ENCODE data around the gene PRTN3.
"Not testable (repeated sequence)": the region's sequence is repeated elsewhere in the genome, so short reads cannot be mapped to it uniquely, and the experiment has no call there.

Gene PRTN3

DNA sequence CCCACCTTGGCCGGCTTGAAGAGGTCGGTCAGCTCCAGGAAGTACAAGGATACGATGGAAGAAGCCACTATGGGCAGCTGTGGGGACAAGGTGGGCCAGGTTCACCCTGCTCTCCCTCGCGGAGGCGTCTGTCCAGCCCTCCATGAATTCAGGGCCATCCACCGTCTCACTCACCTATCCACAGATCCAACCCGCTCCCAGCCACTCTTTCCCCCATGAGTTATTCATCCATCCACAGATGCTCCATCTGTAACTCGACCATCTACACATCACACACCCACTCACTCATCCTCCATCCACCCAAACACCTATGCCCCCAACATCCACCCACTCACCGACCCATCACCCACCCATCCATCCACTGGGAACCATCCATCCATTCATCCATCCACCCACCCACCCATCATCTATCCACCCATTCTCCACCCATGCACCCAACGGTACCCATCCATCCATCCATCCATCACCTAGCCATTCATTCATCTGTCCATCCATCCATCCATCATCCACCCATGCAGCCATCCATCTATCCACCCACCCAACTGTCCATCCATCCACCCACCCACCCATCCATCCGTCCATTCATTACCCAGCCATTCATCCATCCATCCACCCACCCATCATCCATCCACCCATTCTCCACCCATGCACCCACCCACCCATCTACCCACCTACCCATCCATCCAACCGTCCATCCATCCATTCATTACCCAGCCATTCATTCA lies 24.9 kb upstream of the PRTN3 start:
- DNase-seq (ENCODE audit: low read depth in 3 of 3), result no peak

DNA sequence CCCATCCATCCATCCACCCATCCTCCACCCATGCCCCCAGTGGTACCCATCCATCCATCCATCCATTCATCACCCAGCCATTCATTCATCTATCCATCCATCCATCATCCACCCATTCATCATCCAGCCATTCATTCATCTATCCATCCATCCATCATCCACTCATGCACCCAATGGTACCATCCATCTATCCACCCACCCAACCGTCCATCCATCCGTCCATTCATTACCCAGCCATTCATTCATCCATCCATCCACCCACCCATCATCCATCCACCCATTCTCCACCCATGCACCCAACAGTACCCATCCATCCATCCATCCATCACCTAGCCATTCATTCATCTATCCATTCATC lies 24.3 kb upstream of the PRTN3 start:
- no peak for DNase-seq (ENCODE audit: low read depth in 3 of 3)

DNA sequence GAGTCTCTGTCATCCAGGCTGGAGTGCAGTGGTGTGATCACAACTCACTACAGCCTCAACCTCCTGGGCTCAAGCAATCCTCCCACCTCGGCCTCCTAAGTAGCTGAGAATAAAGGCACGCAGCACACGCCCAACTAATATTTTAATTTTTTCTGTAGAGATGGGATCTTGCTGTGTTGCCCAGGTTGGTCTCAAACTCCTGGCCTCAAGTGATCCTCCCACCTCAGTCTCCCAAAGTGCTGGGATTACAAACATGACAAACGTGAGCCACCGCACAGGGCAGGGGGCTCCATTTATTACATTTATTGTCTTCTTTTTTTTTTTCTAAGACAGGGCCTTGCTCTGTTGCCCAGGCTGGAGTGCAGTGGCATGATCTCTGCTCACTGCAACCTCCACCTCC lies 20.6 kb upstream of the PRTN3 start:
- not testable (repeated sequence) for DNase-seq (ENCODE audit: low read depth in 3 of 3)

DNA sequence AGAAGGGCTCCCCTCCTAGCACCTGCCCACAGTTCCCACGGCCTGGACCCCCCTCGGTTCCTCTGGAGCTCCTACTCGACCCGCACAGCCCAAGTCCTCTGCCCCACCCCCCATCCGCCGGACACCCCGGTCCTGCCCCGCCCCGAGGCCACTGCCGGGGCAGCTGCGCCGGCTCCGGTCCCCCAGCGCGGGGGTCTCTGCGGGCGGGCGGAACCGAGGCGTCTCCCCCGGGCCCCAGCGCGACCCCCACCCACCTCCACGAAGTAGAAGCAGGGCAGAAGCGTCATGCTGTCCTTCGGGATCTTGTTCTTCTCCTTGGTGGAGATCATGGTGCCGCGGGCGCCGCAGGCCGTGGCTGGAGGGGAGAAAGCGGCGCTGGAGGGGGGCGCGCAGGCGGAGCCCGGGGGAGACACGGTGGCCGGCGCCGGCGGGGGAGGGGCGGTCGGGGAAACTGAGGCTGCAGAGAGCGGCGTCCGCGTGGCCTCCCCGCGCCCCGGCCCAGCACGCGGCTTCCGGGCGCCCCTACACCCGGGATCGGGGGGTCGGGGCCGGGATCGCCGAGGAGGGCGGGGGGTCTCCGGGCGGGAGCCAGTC lies 19.5 kb upstream of the PRTN3 start:
- DNase-seq (ENCODE audit: low read depth in 3 of 3), result no peak

DNA sequence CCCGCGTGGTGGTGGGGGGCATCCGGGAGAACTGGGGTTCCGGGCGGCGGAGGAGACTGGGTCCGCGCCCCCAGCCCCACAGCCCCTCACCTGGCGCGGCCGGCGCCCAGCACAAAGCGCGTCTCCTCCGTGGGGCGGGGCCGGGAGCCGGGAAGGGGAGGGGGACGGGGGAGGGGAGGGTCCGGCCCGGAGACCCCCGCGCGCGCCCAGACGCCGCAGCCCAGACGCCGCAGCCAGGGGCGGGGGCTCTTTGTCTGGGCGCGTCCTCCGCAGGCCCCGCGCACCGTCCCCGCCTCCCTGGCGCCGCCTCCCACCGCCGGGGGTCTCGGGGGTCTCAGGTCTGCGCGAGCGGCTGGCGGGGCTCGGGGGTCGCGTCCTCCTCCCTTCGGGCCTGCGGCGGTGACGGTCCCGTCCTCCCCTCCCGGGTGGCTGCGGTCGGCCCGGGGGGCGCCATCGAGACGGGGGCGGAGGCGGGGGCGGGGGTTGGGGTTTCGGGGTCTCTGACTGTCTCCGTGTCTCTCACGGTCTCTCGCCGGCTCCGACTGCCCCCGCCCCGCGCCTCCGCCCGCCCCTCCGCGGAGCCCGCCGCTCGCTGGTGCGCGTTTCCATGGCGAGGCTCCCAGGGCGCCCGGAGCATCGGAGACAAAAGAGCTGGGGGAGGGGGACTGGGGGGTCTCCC lies 18.8 kb upstream of the PRTN3 start, which contains the start of gene PLPPR3:
TSS of gene PLPPR3 (minus strand) at position 131 of the 679 bp plus-strand sequence. CDS start 396 bp downstream, outside the sequence.
- no peak for DNase-seq (ENCODE audit: low read depth in 3 of 3)

DNA sequence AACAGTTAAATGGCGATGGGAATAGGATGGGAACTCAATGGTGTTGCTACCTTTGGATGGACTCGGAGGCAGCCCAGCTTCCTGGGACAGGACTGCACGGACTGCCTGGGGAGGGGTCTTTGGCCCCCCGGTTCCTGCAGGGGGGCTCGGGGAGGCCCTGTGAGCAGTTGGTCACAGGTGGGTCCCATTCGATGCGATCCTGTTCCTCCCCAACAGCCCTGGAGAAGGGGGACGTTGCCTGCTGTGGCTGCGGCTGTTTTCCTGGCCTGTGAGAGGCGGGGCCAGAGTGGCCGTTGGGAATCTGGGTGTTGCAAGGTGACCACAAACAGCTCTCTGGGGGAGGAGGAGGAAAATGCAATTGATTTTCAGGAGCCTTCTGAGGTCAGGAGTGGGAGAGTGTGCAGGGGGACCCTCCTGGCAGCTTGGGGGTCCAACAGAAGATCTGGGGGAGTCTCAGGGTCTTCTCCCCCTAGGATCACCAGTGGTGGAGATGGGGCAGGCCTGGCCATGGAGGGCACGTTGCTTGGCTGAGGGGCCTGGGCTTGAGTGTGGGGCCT lies 17.2 kb upstream of the PRTN3 start:
- DNase-seq (ENCODE audit: low read depth in 3 of 3), result no peak

DNA sequence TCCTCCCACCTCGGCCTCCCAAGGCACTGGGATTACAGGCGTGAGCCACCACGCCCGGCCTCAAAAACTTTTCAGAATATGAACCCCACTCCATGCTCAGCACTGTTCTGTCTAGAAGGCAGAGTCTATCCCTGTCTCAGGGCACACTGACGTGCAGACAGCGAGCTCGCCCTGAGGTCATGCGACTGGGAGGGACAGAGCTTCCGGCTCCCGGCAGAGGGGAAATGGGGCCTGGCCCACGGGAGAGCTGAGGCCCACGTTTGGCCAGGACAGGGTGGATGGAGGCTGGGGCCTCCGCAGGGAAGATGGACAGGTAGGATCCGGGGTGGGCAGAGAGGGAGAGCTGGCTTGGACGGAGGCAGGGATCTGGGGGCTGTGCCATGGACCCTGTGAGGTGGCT lies 15.9 kb upstream of the PRTN3 start:
- DNase-seq (ENCODE audit: low read depth in 3 of 3), result no peak

DNA sequence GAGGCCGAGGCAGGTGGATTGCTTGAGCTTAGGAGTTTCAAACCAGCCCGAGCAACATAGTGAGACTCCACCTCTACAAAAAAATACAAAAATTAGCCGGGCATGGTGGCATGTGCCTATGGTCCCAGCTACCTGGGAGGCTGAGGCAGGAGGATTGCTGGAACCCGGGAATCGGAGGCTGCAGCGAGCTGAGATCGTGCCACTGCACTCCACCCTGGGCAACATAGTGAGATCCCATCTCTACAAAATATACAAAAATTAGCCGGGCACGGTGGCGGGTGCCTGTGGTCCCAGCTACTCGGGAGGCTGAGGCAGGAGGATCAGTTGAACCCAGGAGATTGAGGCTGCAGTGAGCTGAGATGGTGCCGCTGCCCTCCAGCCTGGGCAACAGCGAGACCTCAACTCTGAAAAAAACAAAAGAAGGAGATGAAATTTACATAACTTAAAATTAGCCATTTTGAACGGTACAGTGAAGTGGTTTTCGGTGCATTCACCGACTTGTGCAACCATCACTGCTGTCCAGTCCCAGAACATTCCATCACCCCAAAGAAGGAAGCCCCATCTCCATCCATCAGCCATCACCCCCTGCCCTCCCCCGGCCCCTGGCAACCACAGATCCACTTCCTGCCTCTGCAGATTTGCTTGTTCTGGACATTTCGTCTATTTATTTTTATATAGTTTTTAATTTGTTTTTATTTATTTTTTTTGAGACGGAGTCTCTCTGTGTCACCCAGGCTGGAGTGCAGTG lies 14.7 kb upstream of the PRTN3 start:
- DNase-seq (ENCODE audit: low read depth in 3 of 3), result no peak

DNA sequence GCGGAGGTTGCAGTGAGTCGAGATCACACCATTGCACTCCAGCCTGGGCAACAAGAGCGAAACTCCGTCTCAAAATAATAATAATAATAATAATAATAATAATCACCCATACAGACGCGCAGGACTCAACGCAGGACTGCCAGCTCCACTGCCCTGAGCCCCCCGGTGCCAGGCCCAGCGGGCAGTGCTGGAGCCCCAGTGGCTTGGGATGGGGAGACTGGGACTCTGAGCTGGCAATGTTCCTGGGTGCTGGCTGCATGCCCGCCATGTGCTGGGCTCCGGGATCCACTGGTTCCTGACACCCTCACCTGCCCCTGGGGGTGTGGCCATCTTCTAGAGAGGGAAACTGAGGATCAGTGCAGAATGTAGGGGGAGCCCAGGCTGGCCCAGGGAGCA lies 13.5 kb upstream of the PRTN3 start:
- no peak for DNase-seq (ENCODE audit: low read depth in 3 of 3)

DNA sequence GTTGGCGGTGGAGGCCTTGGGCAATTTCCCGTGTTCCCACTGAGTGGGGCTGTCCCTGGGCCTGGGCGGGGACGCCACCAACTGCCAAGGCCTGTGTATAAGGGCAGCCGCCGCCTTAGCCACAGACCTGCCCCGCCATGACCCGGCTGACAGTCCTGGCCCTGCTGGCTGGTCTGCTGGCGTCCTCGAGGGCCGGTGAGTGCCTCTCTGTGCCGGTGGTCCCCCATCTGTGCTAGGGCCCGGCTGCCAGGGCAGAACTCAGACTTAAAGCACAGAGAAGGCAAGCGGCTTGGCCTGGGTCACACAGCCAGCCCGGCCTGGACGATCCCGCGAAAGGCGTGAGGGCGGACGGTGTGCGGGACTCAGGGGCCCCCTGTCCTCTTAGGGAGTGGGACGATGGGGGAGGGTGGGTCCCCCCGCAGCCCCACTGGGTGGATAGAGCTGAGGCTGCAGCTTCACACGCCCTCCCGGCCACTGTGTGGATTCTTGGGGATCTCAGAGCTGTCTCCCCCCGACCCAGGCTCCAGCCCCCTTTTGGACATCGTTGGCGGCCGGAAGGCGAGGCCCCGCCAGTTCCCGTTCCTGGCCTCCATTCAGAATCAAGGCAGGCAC lies 13.0 kb upstream of the PRTN3 start, which contains the start of gene AZU1:
TSS of gene AZU1 (plus strand) at position 128 of the 612 bp plus-strand sequence. CDS start at position 138, 10 bp downstream.
- no peak for DNase-seq (ENCODE audit: low read depth in 3 of 3)

DNA sequence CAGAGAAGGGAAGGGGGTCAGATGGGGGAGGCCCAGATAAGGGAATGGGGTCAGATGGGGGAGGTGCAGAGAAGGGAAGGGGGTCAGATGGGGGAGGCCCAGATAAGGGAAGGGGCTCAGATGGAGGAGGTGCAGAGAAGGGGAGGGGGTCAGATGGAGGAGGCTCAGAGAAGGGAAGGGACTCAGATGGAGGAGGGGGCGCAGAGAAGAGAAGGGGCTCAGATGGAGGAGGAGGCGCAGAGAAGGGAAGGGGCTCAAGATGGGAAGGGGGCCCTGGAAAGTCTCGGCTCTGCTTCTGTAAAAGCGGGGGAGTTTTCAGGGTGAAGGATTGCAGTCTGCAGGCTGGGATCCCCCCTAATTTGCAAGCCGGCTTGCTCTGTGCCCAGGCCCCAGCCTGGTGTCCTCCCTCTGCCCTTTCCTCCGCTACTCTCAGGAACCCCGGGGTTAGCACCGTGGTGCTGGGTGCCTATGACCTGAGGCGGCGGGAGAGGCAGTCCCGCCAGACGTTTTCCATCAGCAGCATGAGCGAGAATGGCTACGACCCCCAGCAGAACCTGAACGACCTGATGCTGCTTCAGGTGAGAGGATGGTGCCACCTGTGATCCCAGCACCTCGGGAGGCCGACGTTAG lies 11.6 kb upstream of the PRTN3 start:
- DNase-seq (ENCODE audit: low read depth in 3 of 3), result no peak

DNA sequence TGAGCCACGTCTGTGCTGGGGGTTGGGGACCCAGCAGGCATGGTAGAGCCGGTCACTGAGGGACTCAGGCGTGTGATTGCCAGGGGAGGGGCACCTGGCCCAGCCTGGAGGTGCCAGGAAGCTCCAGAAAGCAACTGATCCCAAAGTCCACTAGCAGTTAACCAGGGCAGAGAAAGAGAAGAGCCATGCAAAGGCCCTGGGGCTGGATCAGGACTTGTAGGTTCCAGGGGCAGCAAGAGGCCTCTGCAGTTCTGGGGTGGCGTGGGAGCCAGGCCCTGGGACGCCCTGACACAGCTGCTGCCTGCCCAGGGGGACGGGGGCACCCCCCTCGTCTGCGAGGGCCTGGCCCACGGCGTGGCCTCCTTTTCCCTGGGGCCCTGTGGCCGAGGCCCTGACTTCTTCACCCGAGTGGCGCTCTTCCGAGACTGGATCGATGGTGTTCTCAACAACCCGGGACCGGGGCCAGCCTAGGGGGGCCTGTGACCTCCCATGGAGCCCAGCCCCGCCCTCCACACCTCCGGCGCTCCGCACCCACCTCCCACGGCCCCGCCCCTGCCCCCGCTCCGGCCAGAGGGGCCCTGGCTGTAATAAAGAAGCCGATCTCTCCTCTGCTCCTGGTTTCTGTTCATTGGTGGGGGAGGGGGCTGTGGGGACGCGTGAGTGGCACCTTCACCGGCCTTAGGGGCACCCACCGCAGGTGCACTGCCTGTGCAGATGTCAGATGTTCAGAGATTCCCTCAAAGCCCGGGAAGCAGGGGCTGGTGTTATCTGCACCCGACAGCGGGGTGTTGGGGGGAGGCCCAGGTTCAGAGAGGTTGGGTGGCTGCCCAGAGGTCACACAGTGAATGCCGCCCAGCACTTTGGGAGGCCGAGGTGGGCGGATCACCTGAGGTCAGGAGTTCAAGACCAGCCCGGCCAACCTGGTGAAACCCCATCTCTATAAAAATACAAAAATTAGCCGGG lies 9.1 kb upstream of the PRTN3 start:
- DNase-seq (ENCODE audit: low read depth in 3 of 3), result no peak

DNA sequence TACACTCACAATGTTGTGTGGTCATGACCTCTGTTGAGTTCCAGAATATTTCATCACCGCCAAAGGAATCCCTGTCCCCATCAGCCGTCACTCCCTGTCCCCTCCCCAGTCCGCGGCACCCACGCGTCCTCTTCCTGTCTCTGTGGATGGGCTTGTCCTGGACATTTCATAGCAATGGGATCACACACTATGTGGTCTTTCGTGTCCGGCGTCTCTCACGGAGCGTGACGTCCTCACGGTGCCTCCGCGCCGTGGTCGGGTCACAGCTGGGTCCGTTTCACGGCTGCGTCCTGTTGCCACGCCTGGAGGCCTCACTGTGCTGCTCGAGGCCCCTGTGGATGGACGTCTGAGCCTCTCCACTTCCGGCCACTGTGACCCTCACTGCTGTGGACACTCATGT lies 6.6 kb upstream of the PRTN3 start:
- no peak for DNase-seq (ENCODE audit: low read depth in 3 of 3)

DNA sequence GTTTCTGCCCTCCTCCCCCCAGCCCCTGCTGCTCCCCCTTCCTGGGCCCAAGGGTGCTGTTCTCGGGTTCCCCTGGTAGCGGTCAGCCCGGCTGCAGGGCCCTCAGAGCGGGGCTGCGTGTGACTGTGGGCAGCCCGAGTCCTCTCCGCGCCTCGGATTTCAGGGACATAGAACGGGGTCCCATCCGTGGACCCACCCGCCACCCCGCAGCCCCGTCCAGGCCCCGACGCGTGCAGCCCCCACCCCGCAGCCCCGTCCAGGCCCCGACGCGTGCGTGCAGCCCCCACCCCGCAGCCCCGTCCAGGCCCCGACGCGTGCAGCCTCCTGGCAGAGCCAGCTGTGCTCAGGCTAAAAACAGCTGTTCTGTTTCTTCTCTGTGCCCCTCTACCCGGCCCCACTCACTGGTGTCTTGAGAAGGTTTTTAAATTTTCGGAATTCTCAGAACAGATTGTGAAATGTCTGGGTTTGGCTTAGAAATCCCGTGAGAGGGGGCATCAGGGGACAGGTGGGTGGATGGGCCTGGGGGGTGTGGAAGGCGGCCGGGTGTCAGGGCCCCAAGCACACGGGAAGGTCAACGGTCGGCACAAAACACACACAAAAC lies 5.5 kb upstream of the PRTN3 start:
- no peak for DNase-seq (ENCODE audit: low read depth in 3 of 3)

DNA sequence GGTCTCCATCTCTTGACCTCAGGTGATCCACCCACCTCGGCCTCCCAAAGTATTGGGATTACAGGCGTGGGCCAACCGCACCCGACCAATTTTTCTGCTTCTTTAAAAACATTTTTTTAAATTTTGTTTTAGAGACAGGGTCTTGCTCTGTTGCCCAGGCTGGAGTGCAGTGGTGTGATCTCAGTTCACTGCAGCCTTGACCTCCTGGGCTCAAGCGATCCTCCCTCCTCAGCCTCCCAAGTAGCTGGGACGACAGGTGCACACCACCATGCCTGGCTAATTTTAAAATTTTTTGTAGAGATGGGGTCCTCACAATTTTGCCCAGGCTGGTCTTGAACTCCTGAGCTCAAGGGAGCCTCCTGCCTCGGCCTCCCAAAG lies 2.0 kb downstream of the PRTN3 start:
- DNase-seq (ENCODE audit: low read depth in 3 of 3), result not testable (repeated sequence)

DNA sequence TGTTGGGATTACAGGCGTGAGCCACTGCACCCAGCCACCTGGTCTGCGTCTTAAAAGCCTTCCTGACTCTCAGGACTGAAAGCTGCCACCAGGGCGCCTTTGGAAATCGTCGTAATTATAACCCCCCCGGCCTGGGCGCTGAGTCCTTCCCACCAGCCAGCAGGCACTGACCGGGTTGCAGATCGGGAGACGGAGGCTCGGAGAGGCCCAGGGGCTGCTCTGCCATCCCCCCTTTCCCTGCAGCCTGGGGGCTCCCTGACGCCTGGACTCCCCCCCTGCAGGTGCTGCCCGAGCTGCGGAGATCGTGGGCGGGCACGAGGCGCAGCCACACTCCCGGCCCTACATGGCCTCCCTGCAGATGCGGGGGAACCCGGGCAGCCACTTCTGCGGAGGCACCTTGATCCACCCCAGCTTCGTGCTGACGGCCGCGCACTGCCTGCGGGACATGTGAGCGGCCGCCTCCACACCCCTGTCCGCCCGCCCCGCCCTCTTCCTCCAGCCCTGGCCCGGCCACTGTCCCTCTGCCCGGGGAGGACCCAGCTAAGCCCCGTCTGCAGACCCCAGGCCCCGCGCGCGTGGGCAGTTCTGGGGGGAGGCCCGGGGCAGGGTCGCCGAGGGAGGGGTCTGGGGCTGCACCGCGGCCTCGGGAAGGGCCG lies 2.5 kb downstream of the PRTN3 start:
- DNase-seq (ENCODE audit: low read depth in 3 of 3), result no peak

DNA sequence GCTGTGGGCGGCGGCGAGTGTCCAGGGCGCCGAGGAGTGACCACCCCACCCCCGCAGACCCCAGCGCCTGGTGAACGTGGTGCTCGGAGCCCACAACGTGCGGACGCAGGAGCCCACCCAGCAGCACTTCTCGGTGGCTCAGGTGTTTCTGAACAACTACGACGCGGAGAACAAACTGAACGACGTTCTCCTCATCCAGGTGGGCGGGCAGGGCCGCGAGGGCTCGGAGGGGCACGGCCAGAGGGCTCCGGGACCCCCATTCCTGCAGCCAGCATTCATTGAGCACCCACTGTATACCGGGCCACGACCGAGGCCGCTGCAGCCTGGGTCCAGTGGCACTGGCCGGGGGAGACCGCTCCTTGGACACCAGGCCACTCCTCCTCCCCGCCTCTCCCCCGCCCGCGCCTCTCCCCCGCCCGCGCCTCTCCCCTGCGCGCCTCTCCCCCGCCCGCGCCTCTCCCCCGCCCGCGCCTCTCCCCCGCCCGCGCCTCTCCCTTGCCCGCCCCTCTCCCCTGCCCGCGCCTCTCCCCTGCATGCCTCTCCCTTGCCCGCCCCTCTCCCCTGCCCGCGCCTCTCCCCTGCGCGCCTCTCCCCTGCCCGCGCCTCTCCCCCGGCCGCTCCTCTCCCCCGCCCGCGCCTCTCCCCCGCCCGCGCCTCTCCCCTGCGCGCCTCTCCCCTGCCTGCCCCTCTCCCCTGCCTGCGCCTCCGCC lies 3.2 kb downstream of the PRTN3 start:
- DNase-seq (ENCODE audit: low read depth in 3 of 3), result no peak

DNA sequence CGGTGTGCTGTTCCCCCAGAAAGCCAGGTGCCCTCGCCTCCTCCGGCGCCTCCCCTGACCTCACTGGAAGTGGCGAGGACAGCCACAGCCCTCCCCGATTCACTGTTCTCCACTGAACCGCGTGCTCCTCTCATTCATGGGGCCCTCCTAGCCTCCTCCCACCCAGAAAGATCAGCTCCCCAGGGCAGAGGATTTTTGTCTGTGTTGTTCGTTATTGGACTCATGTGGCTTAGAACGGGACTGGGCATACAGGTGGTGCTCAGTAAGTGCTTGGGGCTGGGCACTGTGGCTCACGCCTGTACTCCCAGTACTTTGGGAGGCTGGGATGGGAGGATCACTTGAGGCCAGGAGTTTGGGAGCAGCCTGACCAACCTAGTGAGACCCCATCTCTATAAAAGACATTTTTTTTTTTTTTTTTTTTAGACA lies 3.8 kb downstream of the PRTN3 start:
- no peak for DNase-seq (ENCODE audit: low read depth in 3 of 3)
